IMR-90 (cell line): ENCODE data around the gene ZNF532.
A peak's percentile ranks its signal among the peaks of the same experiment; 100 is the strongest.

Source experiments
- BHLHE40 ChIP-seq: fragments of 150-350 bp; IDR thresholded peaks from 2 replicates; pipeline ENCODE4 v1.6.1; 2016; ENCODE audit warnings: mild to moderate bottlenecking, low read depth, low read length
- CEBPB ChIP-seq: IDR thresholded peaks from 2 replicates; pipeline ENCODE4 v1.6.1; 2012; ENCODE audit warnings: low read depth, low read length, improper control_type of control experiment
- CHD1 ChIP-seq: IDR thresholded peaks from 2 replicates; pipeline ENCODE4 v1.6.1; 2012; ENCODE audit warnings: low read depth, low read length, improper control_type of control experiment
- MAFK ChIP-seq: IDR thresholded peaks from 2 replicates; pipeline ENCODE4 v1.6.1; 2012; ENCODE audit warnings: low read depth, low read length, improper control_type of control experiment
- MXI1 ChIP-seq: IDR thresholded peaks from 2 replicates; pipeline ENCODE4 v1.6.1; 2012; ENCODE audit warnings: low read depth, mild to moderate bottlenecking, low read length, moderate library complexity, borderline replicate concordance
- NFE2L2 ChIP-seq: fragments of 150-350 bp; IDR thresholded peaks from 2 replicates; pipeline ENCODE4 v1.6.1; 2016; ENCODE audit warnings: low read depth, mild to moderate bottlenecking, low read length
- POLR2A ChIP-seq: IDR thresholded peaks from 2 replicates; pipeline ENCODE4 v1.6.1; 2012; ENCODE audit warnings: mild to moderate bottlenecking, low read depth, low read length
- RAD21 ChIP-seq: IDR thresholded peaks from 2 replicates; pipeline ENCODE4 v1.6.1; 2012; ENCODE audit warnings: low read length, improper control_type of control experiment
- RCOR1 ChIP-seq: IDR thresholded peaks from 2 replicates; pipeline ENCODE4 v1.6.1; 2012; ENCODE audit warnings: mild to moderate bottlenecking, low read length, improper control_type of control experiment; ENCODE audit not compliant: insufficient replicate concordance
- RFX5 ChIP-seq: IDR thresholded peaks from 2 replicates; pipeline ENCODE4 v1.8.0; 2012; ENCODE audit warnings: low read depth, mild to moderate bottlenecking, low read length, moderate library complexity
- TF ChIP-seq, protein P1 (sequence below): conservative IDR thresholded peaks from 2 replicates; pipeline ENCODE4 v1.5.1; 2012; ENCODE audit warnings: mild to moderate bottlenecking, low read depth, low read length, improper control_type of control experiment
- TF ChIP-seq, protein P2 (sequence below): fragments of 150-350 bp; IDR thresholded peaks from 2 replicates; pipeline ENCODE4 v1.6.1; 2017; ENCODE audit warnings: mild to moderate bottlenecking, antibody characterized with exemption, low read length, low read depth
- TF ChIP-seq, protein P3 (sequence below): fragments of 150-350 bp; IDR thresholded peaks from 2 replicates; pipeline ENCODE4 v1.6.1; 2016; ENCODE audit warnings: low read depth, mild to moderate bottlenecking, low read length, moderate library complexity, borderline replicate concordance

DNA sequence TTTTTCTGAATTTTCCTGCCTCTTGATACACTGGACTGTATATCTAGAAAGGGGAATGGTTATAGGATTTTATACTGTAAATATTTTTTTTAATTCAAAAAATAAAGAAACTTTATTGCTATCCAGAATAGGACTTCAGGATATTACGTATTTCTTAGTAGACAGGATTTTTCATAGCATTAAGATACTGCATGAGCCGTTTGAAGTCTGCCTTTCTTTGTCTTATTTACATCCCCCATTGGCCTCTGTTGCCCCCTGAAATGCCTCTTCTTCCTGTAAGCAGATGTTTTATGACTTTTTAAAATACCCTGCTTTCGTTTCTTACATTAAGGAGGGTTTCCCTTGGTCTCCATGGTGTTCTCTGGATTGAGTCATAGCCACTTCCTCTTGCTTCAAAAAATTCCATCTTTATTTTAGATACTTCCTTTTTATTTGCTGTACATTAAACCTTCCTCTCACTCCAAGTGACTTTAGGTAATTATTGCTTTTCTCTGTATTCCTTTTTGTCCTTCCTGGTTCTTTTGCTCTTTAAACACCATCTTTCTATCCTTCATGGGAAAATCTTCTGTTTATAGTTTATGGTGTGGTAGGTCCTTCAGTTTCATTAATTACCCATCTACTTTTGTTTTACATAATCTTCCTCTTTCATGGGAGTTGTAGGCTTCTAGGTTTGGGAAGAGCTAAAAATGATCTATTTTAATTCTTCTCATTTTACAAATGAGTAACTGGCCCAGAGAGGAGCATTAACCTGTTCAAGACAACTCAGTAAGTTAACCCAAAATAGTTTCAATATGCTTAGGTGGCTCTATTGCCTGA is 72.6 kb downstream of the ZNF532 start:
- TF ChIP-seq MXI1: no peak
- TF ChIP-seq, protein P1, sequence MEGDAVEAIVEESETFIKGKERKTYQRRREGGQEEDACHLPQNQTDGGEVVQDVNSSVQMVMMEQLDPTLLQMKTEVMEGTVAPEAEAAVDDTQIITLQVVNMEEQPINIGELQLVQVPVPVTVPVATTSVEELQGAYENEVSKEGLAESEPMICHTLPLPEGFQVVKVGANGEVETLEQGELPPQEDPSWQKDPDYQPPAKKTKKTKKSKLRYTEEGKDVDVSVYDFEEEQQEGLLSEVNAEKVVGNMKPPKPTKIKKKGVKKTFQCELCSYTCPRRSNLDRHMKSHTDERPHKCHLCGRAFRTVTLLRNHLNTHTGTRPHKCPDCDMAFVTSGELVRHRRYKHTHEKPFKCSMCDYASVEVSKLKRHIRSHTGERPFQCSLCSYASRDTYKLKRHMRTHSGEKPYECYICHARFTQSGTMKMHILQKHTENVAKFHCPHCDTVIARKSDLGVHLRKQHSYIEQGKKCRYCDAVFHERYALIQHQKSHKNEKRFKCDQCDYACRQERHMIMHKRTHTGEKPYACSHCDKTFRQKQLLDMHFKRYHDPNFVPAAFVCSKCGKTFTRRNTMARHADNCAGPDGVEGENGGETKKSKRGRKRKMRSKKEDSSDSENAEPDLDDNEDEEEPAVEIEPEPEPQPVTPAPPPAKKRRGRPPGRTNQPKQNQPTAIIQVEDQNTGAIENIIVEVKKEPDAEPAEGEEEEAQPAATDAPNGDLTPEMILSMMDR: no peak
- TF ChIP-seq, protein P2, sequence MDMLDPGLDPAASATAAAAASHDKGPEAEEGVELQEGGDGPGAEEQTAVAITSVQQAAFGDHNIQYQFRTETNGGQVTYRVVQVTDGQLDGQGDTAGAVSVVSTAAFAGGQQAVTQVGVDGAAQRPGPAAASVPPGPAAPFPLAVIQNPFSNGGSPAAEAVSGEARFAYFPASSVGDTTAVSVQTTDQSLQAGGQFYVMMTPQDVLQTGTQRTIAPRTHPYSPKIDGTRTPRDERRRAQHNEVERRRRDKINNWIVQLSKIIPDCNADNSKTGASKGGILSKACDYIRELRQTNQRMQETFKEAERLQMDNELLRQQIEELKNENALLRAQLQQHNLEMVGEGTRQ: no peak
- TF ChIP-seq RAD21: no peak
- TF ChIP-seq POLR2A: no peak
- TF ChIP-seq MAFK: no peak
- no peak for TF ChIP-seq RCOR1
- no peak for TF ChIP-seq BHLHE40
- peak; percentile 54; the same call in 1 of the 2 replicates for TF ChIP-seq CEBPB
- TF ChIP-seq CHD1: no peak
- no peak for TF ChIP-seq NFE2L2
- TF ChIP-seq, protein P3, sequence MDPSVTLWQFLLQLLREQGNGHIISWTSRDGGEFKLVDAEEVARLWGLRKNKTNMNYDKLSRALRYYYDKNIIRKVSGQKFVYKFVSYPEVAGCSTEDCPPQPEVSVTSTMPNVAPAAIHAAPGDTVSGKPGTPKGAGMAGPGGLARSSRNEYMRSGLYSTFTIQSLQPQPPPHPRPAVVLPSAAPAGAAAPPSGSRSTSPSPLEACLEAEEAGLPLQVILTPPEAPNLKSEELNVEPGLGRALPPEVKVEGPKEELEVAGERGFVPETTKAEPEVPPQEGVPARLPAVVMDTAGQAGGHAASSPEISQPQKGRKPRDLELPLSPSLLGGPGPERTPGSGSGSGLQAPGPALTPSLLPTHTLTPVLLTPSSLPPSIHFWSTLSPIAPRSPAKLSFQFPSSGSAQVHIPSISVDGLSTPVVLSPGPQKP: no peak
- TF ChIP-seq RFX5: no peak
